Duodenal mucosa (tissue), 2 donors: ENCODE measurements around the gene PANX1.
A peak's percentile ranks its signal among the peaks of the same experiment; 100 is the strongest.

Source experiments
- H3K27ac ChIP-seq: one replicate; pipeline ENCODE4 v1.7.0; 2013; ENCODE audit warnings: low read depth, low read length
- H3K27me3 ChIP-seq, 2 donors: one replicate each; pipeline ENCODE4 v1.7.0; 2013; ENCODE audit warnings: low read length in 2 of 2, control low read depth in 1 of 2; ENCODE audit not compliant: insufficient read depth in 2 of 2, control insufficient read depth in 1 of 2
- H3K36me3 ChIP-seq, 2 donors: one replicate each; pipeline ENCODE4 v1.7.0; 2013; ENCODE audit warnings: low read length in 2 of 2, control low read depth in 1 of 2; ENCODE audit not compliant: insufficient read depth in 2 of 2, control insufficient read depth in 1 of 2
- H3K4me1 ChIP-seq, 2 donors: one replicate each; pipeline ENCODE4 v1.7.0; 2013; ENCODE audit warnings: low read length in 2 of 2, control low read depth in 1 of 2; ENCODE audit not compliant: insufficient read depth in 2 of 2, control insufficient read depth in 1 of 2
- H3K4me3 ChIP-seq, 2 donors: one replicate each; pipeline ENCODE4 v1.7.0; 2013; ENCODE audit warnings: low read length in 2 of 2, low read depth in 1 of 2
- H3K9ac ChIP-seq, 2 donors: one replicate each; pipeline ENCODE4 v1.7.0; 2013; ENCODE audit warnings: low read length in 2 of 2, low read depth in 1 of 2
- H3K9me3 ChIP-seq, 2 donors: one replicate each; pipeline ENCODE4 v1.7.0; 2013; ENCODE audit warnings: low read length in 2 of 2, control low read depth in 1 of 2; ENCODE audit not compliant: control insufficient read depth in 1 of 2

The PANX1 gene

GRCh38 chr11:94127638-94128037, 1.0 kb upstream of the PANX1 start:
- Histone ChIP-seq H3K4me1 (peaks cover 30 to 32% of the 10 kb centered on the region in 2 donors), H3K9ac (peak overlapping the region; percentile 77 to 85), H3K27me3 (no peaks in the 10 kb centered on the region), H3K36me3 (no peaks in the 10 kb centered on the region), H3K4me3 (peak overlapping the region; percentile 84 to 93), H3K27ac (no peak overlapping the region), H3K9me3 (no peaks in the 10 kb centered on the region)

GRCh38 chr11:94128291-94128745, 323 bp upstream of the PANX1 start:
- H3K27ac ChIP-seq = peak overlapping the region; percentile 95
- H3K9ac ChIP-seq = peak overlapping the region; percentile 77 to 85
- peak overlapping the region; percentile 84 to 93 for H3K4me3 ChIP-seq
- H3K36me3 ChIP-seq = no peaks in the 10 kb centered on the region
- H3K4me1 ChIP-seq = peaks cover 30 to 36% of the 10 kb centered on the region in 2 donors
- H3K9me3 ChIP-seq = no peaks in the 10 kb centered on the region
- no peaks in the 10 kb centered on the region for H3K27me3 ChIP-seq

GRCh38 chr11:94129512-94130297, 1.1 kb downstream of the PANX1 start:
- Histone ChIP-seq H3K9ac (peak overlapping the region; percentile 77 to 85), H3K27ac (peak overlapping the region; percentile 95), H3K4me1 (peaks cover 31 to 43% of the 10 kb centered on the region in 2 donors), H3K9me3 (no peaks in the 10 kb centered on the region), H3K27me3 (no peaks in the 10 kb centered on the region), H3K4me3 (peak overlapping the region; percentile 84 to 93), H3K36me3 (no peaks in the 10 kb centered on the region)

- peak overlapping the region; percentile 84 to 93 for H3K4me3 ChIP-seq
- H3K27me3 ChIP-seq = no peaks in the 10 kb centered on the region
- H3K4me1 ChIP-seq = peaks cover 36 to 50% of the 10 kb centered on the region in 2 donors
- no peaks in the 10 kb centered on the region for H3K9me3 ChIP-seq
- H3K36me3 ChIP-seq = no peaks in the 10 kb centered on the region
- peak overlapping the region; percentile 95 for H3K27ac ChIP-seq
- peak overlapping the region; percentile 77 to 85 for H3K9ac ChIP-seq
These were observed 1.8 kb downstream of the PANX1 start for GRCh38 chr11:94130298-94131046.

GRCh38 chr11:94131047-94131717, 2.5 kb downstream of the PANX1 start:
- Histone ChIP-seq H3K36me3 (no peaks in the 10 kb centered on the region), H3K9ac (peak overlapping the region in 1 of 2 donors; percentile 20), H3K4me1 (peaks cover 36 to 54% of the 10 kb centered on the region in 2 donors), H3K27ac (no peak overlapping the region), H3K9me3 (no peaks in the 10 kb centered on the region), H3K27me3 (no peaks in the 10 kb centered on the region), H3K4me3 (peak overlapping the region in 1 of 2 donors; percentile 84)

- Histone ChIP-seq H3K9ac (no peak overlapping the region), H3K4me3 (no peak overlapping the region)
These were observed 3.1 kb downstream of the PANX1 start for GRCh38 chr11:94131718-94132115.

GRCh38 chr11:94132152-94132558, 3.5 kb downstream of the PANX1 start:
- H3K9me3 ChIP-seq = no peaks in the 10 kb centered on the region
- no peaks in the 10 kb centered on the region for H3K27me3 ChIP-seq
- H3K9ac ChIP-seq = no peak overlapping the region
- H3K27ac ChIP-seq = no peak overlapping the region
- no peaks in the 10 kb centered on the region for H3K36me3 ChIP-seq
- H3K4me3 ChIP-seq = no peak overlapping the region
- peaks cover 36 to 54% of the 10 kb centered on the region in 2 donors for H3K4me1 ChIP-seq

More at GRCh38 chr11:94131718-94132115, 3.1 kb downstream of the PANX1 start:
- Histone ChIP-seq H3K9me3 (no peaks in the 10 kb centered on the region), H3K27ac (no peak overlapping the region), H3K36me3 (no peaks in the 10 kb centered on the region), H3K27me3 (no peaks in the 10 kb centered on the region), H3K4me1 (peaks cover 36 to 54% of the 10 kb centered on the region in 2 donors)

GRCh38 chr11:94132823-94133408, 4.3 kb downstream of the PANX1 start:
- H3K9me3 ChIP-seq = no peaks in the 10 kb centered on the region
- H3K4me3 ChIP-seq = no peak overlapping the region
- no peak overlapping the region for H3K27ac ChIP-seq
- H3K9ac ChIP-seq = no peak overlapping the region
- peaks cover 29 to 52% of the 10 kb centered on the region in 2 donors for H3K4me1 ChIP-seq
- H3K36me3 ChIP-seq = no peaks in the 10 kb centered on the region
- H3K27me3 ChIP-seq = no peaks in the 10 kb centered on the region

GRCh38 chr11:94133752-94134151, 5.1 kb downstream of the PANX1 start:
- Histone ChIP-seq H3K27me3 (no peaks in the 10 kb centered on the region), H3K9ac (no peak overlapping the region), H3K36me3 (no peaks in the 10 kb centered on the region), H3K9me3 (no peaks in the 10 kb centered on the region), H3K4me1 (peaks cover 27 to 49% of the 10 kb centered on the region in 2 donors), H3K4me3 (no peak overlapping the region), H3K27ac (no peak overlapping the region)
